ENCODE results near the gene STAB2. TPM values are rescaled to one million over a fixed set of nuclear protein-coding genes. Genes with fewer than 3 reads are reported as not detected.

Gene STAB2
- total RNA-seq, 4 donors from 2014 or later: under 0.01 to 2.5 (median 0.43) TPM

DNA sequence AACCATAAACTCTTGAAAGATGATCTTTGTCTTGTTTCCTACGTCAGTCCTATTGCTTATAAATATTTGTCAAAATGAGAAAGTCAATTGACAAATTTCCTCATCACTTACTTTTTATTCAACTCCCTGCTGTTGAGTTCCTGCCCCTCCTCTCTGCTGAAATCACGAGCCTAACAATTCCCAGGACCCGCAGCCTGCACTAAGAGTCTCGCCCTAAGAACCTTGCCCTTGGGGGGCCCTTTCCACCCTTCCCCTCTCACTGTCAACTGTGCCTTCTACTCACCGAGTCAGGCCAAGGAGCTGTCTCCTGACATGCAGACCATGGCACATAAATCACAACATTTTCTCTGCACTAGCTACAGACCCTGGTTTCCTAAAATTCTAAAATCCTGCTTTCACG is 99.0 kb downstream of the STAB2 start:
- TF ChIP-seq, protein P1, sequence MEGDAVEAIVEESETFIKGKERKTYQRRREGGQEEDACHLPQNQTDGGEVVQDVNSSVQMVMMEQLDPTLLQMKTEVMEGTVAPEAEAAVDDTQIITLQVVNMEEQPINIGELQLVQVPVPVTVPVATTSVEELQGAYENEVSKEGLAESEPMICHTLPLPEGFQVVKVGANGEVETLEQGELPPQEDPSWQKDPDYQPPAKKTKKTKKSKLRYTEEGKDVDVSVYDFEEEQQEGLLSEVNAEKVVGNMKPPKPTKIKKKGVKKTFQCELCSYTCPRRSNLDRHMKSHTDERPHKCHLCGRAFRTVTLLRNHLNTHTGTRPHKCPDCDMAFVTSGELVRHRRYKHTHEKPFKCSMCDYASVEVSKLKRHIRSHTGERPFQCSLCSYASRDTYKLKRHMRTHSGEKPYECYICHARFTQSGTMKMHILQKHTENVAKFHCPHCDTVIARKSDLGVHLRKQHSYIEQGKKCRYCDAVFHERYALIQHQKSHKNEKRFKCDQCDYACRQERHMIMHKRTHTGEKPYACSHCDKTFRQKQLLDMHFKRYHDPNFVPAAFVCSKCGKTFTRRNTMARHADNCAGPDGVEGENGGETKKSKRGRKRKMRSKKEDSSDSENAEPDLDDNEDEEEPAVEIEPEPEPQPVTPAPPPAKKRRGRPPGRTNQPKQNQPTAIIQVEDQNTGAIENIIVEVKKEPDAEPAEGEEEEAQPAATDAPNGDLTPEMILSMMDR (IDR thresholded peaks at IDR 0.05): no peak
- DNase-seq (ENCODE audit: low spot score): no peak
- no peak for ATAC-seq (ENCODE audit: low FRiP score)

DNA sequence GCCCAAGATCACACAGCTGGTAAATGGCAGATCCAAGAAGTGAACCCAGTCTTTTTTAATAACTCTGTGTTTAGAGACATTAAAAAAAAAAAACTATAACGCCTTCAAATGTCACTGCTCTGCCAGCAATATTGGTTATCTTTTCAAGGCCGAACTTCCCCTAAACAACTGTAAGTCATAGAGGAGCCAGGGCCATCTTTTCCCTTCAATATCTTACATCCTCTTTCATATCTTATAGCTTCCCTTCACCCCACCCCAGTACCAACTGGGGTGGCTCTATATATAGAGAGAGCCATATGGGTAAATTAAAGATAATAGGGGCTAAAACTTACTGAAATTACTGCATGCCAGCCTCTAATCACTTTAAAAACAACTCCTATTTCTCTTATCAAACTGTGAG is 100.2 kb downstream of the STAB2 start:
- TF ChIP-seq, protein P1 (IDR thresholded peaks at IDR 0.05): no peak
- DNase-seq (ENCODE audit: low spot score) (no peak), ATAC-seq (ENCODE audit: low FRiP score) (no peak)

GRCh38 chr12:103688376-103689063 is 101.4 kb downstream of the STAB2 start:
- ATAC-seq (ENCODE audit: low FRiP score): no peak
- no peak for DNase-seq (ENCODE audit: low spot score)
- TF ChIP-seq, protein P1 (IDR thresholded peaks at IDR 0.05): no peak

GRCh38 chr12:103690426-103690825 is 103.4 kb downstream of the STAB2 start:
- ATAC-seq (ENCODE audit: low FRiP score): no peak
- no peak for DNase-seq (ENCODE audit: low spot score)
- TF ChIP-seq, protein P1 (IDR thresholded peaks at IDR 0.05): no peak

- peak; percentile 70 for ATAC-seq (ENCODE audit: low FRiP score)
- no peak for DNase-seq (ENCODE audit: low spot score)
- TF ChIP-seq, protein P1 (IDR thresholded peaks at IDR 0.05): no peak
Observed at GRCh38 chr12:103691063-103691462, 104.0 kb downstream of the STAB2 start.

GRCh38 chr12:103696101-103696500 is 109.0 kb downstream of the STAB2 start:
- no peak for ATAC-seq (ENCODE audit: low FRiP score)
- TF ChIP-seq, protein P1 (IDR thresholded peaks at IDR 0.05): no peak
- DNase-seq (ENCODE audit: low spot score): no peak
